SK-MEL-5 (cell line): Measurements from ENCODE around the gene TMEM52B. TPM values are rescaled to one million over a fixed set of nuclear protein-coding genes. Genes with fewer than 3 reads are reported as not detected.

Source experiments
- DNase-seq: peaks from one replicate; pipeline ENCODE4 v3.0.0-alpha.2; 2016; ENCODE audit warnings: low read depth, low spot score
- in situ Hi-C: cut with HindIII; loops from 2 replicates; pipeline ENCODE4 v1.10.0; 2016; ENCODE audit warnings: low sequenced_read_pairs, high pct_unique_total_duplicates, low pct_unique_long_range_greater_than_20kb
- polyA plus RNA-seq, 2 experiments: library from polyadenylated mRNA; depleted of rRNA; stranded (reverse); fragments of >200 nt; gene quantifications; 2 replicates each; pipeline ENCODE4 v1.2.3, GENCODE V29; 2015
- total RNA-seq: library from RNA; depleted of rRNA; stranded (reverse); fragments of >200 nt; shearing (Covaris generic); gene quantifications from 2 replicates; pipeline ENCODE4 v1.2.3, GENCODE V29; 2014; rRNA removed

Gene TMEM52B
- total RNA-seq, result 0.08 TPM in 1 of 2 replicates, not detected in the other
- polyA plus RNA-seq (2015; cell fraction: cytosol; rRNA removed), result not detected in 2 replicates
- polyA plus RNA-seq (2015; cell fraction: nucleus; rRNA removed), result not detected in 2 replicates

GRCh38 chr12:10178821-10179220 is at the start of gene TMEM52B:
Gene TMEM52B, plus strand, starts transcription at chr12:10179032. Its CDS starts 543 bp downstream, at chr12:10179575.
- no peak for DNase-seq
- in situ Hi-C loops, result no loop called here

- in situ Hi-C loops, result loop anchor here (25.0 kb wide), 1 partner anchor 118 kb away; the partner anchor contains the start of gene CLEC12B
- no peak for DNase-seq
Observed at GRCh38 chr12:10130042-10130441, 48.8 kb upstream of the TMEM52B start, which contains the start of gene CLEC7A. Gene CLEC7A, minus strand, starts transcription at chr12:10130199. Its CDS starts 117 bp downstream, at chr12:10130082.

DNA sequence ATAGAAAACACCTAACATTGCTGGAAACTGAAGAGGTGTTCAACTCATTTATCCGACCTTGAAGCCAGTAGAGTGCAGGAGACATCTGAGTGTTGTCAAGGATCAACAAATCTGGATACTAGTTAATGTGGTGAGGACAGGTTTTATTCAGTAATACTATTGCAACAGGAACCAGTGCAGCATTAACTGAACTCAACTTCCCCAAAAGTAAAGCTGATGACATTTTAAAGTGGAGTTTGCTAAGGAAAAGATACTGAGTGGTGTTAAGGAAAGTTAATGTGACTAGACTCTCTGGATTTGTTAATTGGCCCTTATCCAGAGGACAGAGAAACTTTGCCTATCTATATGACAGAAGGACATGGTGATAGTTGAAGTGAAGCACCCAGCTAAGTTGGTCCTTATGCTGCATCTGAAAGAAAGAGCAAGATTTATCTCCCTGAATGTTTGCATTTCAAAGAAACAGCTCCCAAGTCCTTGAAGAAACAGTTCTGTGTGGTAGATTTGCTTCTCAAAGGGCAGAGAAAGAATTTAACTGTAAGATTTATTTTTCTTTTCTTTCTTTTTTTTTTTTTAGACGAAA is 47.6 kb upstream of the TMEM52B start:
- in situ Hi-C loops, result loop anchor here (25.0 kb wide), 1 partner anchor 119 kb away; the partner anchor contains the start of gene CLEC12B
- DNase-seq, result no peak

- no peak for DNase-seq
- in situ Hi-C loops, result loop anchor here (25.0 kb wide), 1 partner anchor 121 kb away; the partner anchor contains the start of gene CLEC12B
Observed at GRCh38 chr12:10132850-10133370, 45.9 kb upstream of the TMEM52B start.

- in situ Hi-C loops, result loop anchor here (25.0 kb wide), 1 partner anchor 123 kb away; the partner anchor contains the start of gene CLEC12B
- DNase-seq, result no peak
Observed at GRCh38 chr12:10135126-10135525, 43.7 kb upstream of the TMEM52B start.

DNA sequence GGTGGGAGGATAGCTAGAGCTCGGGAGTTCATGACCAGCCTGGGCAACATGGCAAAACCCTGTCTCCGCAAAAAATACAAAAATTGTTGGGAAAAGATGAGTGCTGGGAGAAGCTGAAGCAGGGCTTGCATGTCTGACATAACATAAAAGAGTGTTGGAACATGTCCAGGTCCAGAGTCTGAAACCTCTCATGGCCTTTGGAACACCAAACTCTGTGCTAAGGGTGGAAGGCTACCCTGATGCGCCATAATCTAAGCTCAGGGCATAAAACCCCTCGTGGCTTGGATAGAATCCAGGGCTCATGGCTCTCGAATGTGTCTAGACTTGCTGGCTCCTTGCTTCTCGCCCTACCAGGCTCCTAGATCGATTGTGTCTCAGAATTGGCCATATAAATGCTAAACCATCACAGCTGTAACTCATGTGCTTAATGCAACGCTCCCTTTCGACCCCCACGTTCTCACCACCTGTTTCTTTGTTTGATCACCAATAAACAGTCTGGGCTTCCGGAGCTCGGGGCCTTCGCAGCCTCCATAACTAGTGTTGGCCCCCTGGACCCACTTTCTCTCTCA is 42.1 kb upstream of the TMEM52B start:
- in situ Hi-C loops, result loop anchor here (25.0 kb wide), 1 partner anchor 124 kb away; the partner anchor contains the start of gene CLEC12B
- no peak for DNase-seq

- DNase-seq, result peak; percentile 78
- in situ Hi-C loops, result loop anchor here (25.0 kb wide), 1 partner anchor 128 kb away; the partner anchor contains the start of gene CLEC12B
Observed at GRCh38 chr12:10140001-10140400, 38.8 kb upstream of the TMEM52B start.

- peak; percentile 78 for DNase-seq
- in situ Hi-C loops, result loop anchor here (25.0 kb wide), 1 partner anchor 131 kb away; the partner anchor contains the start of gene CLEC12B
Observed at GRCh38 chr12:10142976-10143589, 35.7 kb upstream of the TMEM52B start.

DNA sequence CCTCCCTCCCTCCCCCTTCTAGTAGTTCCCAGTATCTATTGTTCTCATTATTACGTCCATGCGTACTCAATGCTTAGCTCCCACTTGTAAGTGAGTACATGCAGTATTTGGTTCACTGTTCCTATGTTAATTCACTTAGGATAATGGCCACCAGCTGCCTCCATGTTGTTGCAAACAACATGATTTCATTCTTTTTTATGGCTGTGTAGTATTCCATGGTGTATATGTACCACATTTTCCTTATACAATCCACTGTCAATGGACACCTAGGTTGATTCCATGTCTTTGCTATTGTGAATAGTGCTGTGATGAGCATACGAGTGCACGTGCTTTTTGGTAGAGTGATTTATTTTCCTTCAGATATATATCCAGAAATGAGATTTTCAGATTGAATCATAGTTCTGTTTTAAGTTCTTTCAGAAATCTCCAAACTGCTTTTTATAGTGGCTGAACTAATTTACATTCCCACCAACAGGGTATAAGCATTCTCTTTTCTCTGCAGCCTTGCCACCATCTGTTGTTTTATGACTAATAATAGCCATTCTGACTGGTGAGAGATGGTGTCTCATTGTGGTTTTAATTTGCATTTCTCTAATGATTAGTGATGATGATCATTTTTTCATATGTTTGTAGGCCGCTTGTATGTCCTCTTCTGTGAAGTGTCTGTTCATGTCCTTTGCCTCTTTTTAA is 31.0 kb upstream of the TMEM52B start:
- in situ Hi-C loops, result loop anchor here (25.0 kb wide), 1 partner anchor 136 kb away; the partner anchor contains the start of gene CLEC12B
- DNase-seq, result no peak

- in situ Hi-C loops, result no loop called here
Observed at GRCh38 chr12:10151621-10152020, 27.2 kb upstream of the TMEM52B start.

GRCh38 chr12:10153271-10154144 is 25.3 kb upstream of the TMEM52B start:
- DNase-seq, result peak; percentile 73
- in situ Hi-C loops, result no loop called here

More at GRCh38 chr12:10151621-10152020, 27.2 kb upstream of the TMEM52B start:
- DNase-seq, result no peak

DNA sequence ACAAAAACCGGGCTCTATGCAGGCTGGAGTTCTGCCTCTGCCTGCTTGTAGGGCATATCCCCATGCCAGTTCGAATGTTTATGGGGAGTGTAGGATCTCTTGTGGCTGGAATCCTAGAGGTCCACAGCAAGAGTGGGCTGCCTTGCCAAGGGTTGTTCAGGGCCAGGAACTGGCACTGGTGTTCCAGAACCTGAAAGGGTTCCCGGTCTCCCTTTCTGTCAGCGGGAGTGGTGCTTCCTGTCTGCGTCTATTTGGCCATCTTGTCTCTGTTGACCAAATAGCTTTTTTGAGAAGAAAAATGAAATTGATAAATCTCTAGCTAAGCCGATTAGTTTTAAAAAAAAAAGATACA is 24.7 kb upstream of the TMEM52B start:
- DNase-seq, result no peak
- in situ Hi-C loops, result no loop called here

DNA sequence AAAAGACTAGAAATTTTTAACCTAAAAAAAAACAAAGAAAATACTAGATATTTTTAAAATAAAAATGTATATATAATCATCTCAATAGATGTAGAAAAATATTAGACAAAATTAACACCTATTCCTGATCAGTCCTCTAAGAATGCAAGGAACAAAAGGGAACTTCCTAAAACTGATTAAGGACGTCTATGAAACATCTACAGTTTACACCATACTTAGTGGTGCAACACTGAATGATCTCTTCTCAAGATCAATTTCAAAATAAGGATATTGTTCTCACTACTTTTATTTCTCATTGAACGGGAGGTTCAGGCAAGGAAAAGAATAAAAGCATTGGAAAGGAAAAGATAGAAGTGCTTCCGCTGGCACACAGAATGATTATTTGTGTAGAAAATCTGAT is 22.9 kb upstream of the TMEM52B start:
- no peak for DNase-seq
- in situ Hi-C loops, result no loop called here

DNA sequence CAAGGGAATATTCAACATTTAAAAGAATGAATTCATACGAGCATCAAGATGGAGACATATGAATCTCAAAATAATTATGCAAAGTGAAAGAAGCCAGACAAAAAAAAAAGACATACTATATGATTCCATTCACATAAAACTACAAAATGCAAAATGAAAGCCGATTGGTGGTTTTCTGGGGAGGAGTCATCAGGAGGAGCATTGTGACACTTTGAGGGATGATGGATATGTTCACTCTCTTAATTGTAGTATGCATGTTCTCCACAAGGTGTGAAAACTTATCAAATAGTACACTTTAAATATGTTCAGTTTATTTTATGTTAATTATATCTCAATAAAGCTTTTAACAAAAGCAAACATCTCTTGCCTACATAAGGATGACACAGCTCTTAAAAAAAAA is 20.4 kb upstream of the TMEM52B start:
- in situ Hi-C loops, result no loop called here
- no peak for DNase-seq

- in situ Hi-C loops, result no loop called here
- no peak for DNase-seq
Observed at GRCh38 chr12:10159280-10159679, 19.6 kb upstream of the TMEM52B start.

DNA sequence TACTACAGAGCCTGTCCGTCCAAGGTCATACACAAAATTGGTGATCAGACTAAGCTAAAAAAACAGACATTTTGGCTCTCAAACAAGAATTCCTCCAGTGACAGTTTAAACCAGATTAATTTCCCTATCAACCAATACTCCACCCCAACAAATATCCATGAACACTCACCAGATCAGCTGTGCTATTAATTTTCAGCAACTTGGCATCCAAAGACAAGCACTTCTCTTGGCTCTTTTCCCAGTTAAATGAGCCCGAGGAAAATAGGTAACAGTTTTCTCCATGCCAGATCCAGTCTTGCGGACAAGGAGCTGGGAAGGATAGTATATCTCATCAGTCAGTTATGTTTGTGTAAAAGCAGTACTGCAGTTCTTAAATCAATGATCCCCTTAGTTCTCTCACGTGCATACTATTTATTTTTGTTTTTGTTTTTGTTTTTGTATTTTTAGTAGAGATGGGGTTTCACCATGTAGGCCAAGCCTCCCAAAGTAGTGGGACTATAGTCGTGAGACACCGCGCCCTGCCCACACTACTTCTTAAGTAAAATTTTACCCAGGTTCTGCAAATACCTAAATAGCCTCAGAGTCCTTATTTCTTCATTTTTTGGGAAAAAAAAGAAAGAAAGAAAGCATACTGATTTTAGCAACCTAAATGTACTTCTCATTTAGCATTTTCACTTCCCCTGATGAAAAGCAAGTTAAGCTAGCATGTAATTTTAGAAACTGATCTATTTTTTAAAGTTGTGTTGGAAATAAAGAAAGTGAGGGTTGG is 18.0 kb upstream of the TMEM52B start:
- no peak for DNase-seq
- in situ Hi-C loops, result no loop called here
